Panc1 (cell line): ENCODE results near the gene CNTN3. TPM values are rescaled to one million over a fixed set of nuclear protein-coding genes. Genes with fewer than 3 reads are reported as not detected.

Experiments used
- ATAC-seq: fragments of 200-7000 bp; cut with Tn5 transposase; 2 replicates; pipeline ENCODE4 v1.9.1; 2020; ENCODE audit warnings: mild to moderate bottlenecking, moderate library complexity
- BruUV-seq: library from RNA; stranded (reverse); fragments of 400-500 nt; replicated peaks from 2 replicates; lab custom pipeline; 2021; lab: Mats Ljungman, UMichigan
- CTCF ChIA-PET: fragments of 300-600 bp; sonication (Branson Sonifier 250); formaldehyde crosslinking; loops from one replicate; lab custom pipeline; 2022; ENCODE audit warnings: antibody characterized with exemption; lab: Charles Lee
- POLR2A ChIA-PET: fragments of 300-600 bp; sonication (Branson Sonifier 250); formaldehyde crosslinking; loops from one replicate; lab custom pipeline; 2022; ENCODE audit warnings: antibody characterized with exemption; lab: Charles Lee
- DNase-seq: peaks from one replicate; pipeline ENCODE4 v3.0.0-alpha.2; 2010; ENCODE audit warnings: low read depth, low spot score
- H3K27ac ChIP-seq: 2 replicates; pipeline ENCODE4 v1.5.1; 2011; ENCODE audit warnings: mild to moderate bottlenecking, low read length, inconsistent platforms
- H3K27me3 ChIP-seq: fragments of 200-500 bp; sonication (Bioruptor generic); 2 replicates; pipeline ENCODE4 v1.6.0; 2014; ENCODE audit warnings: low read length, inconsistent platforms; ENCODE audit not compliant: control insufficient read depth, insufficient read depth
- H3K36me3 ChIP-seq: fragments of 200-500 bp; sonication (Bioruptor generic); 2 replicates; pipeline ENCODE4 v1.5.1; 2014; ENCODE audit warnings: inconsistent platforms, mild to moderate bottlenecking, low read length, moderate library complexity; ENCODE audit not compliant: control insufficient read depth, insufficient read depth
- H3K4me1 ChIP-seq: 2 replicates; pipeline ENCODE4 v1.5.1; 2011; ENCODE audit warnings: inconsistent platforms, mild to moderate bottlenecking, low read length, moderate library complexity; ENCODE audit not compliant: control insufficient read depth, insufficient read depth
- H3K4me3 ChIP-seq, 2 experiments: 2 replicates each; pipeline ENCODE4 v1.5.1; 2011 to 2012; ENCODE audit warnings: low read depth in 2 of 2, low read length in 2 of 2, mild to moderate bottlenecking in 2 of 2, inconsistent platforms in 1 of 2, moderate library complexity in 1 of 2
- H3K9me3 ChIP-seq: fragments of 200-500 bp; sonication (Bioruptor generic); 2 replicates; pipeline ENCODE4 v1.5.1; 2014; ENCODE audit warnings: low read depth, mild to moderate bottlenecking, inconsistent platforms, low read length, moderate library complexity; ENCODE audit not compliant: control insufficient read depth, insufficient read depth
- POLR2AphosphoS5 ChIP-seq: IDR thresholded peaks from 2 replicates; pipeline ENCODE4 v1.6.1; 2012; ENCODE audit warnings: mild to moderate bottlenecking, low read depth, low read length, moderate library complexity
- SIN3A ChIP-seq: IDR thresholded peaks from 2 replicates; pipeline ENCODE4 v1.6.1; 2012; ENCODE audit warnings: low read depth, mild to moderate bottlenecking, low read length, moderate library complexity, borderline replicate concordance; ENCODE audit not compliant: insufficient read depth
- TCF7L2 ChIP-seq: IDR thresholded peaks from 2 replicates; pipeline ENCODE4 v1.6.1; 2011; ENCODE audit warnings: mild to moderate bottlenecking, low read depth, low read length, inconsistent platforms
- in situ Hi-C: cut with HindIII; loops from 2 replicates; pipeline ENCODE4 v1.10.0; 2016; ENCODE audit warnings: low sequenced_read_pairs, low pct_unique_long_range_greater_than_20kb
- intact Hi-C: fragments of 100-400 bp; cut with micrococcal nuclease; formaldehyde crosslinking; loops from one replicate; pipeline ENCODE4 v1.10.0; 2022; ENCODE audit not compliant: unreplicated experiment
- total RNA-seq: library from RNA; stranded (reverse); gene quantifications from one replicate; pipeline ENCODE4 v1.2.1, GENCODE V29; 2021; ENCODE audit not compliant: unreplicated experiment
- TF ChIP-seq, protein P1 (sequence below), 2 experiments: IDR thresholded peaks; 2 replicates each; pipeline ENCODE4 v1.6.1; 2011 to 2012; ENCODE audit warnings: low read depth in 2 of 2, control low read depth in 1 of 2, low read length in 1 of 2, mild to moderate bottlenecking in 1 of 2, moderate library complexity in 1 of 2; ENCODE audit not compliant: insufficient read depth in 1 of 2
- TF ChIP-seq, protein P2 (sequence below): fragments of 450-650 bp; IDR thresholded peaks from 2 replicates; pipeline ENCODE4 v1.5.1; 2017; ENCODE audit warnings: mild to moderate bottlenecking

Gene CNTN3
- total RNA-seq, 1 experiment from 2014 or later: not detected

DNA sequence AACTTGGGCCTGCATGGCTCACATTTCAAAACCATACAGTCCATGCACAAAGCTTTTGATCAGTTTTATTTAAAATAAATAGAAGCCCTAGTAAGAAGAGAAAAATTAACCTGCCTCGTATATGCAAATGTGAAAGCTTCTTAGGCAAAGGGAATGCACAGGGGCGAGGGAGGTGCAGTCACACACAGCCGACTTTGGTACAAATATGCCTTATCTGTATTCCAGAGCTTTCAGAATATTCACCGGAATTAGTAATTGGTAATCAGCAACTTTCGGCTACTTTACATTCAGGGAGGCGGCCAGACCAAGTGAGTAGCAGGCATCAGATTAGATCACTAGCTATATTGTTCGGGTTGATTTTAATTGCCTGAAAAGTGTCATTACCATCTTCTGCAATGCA, 7.5 kb downstream of the CNTN3 start:
- TF ChIP-seq, protein P1, sequence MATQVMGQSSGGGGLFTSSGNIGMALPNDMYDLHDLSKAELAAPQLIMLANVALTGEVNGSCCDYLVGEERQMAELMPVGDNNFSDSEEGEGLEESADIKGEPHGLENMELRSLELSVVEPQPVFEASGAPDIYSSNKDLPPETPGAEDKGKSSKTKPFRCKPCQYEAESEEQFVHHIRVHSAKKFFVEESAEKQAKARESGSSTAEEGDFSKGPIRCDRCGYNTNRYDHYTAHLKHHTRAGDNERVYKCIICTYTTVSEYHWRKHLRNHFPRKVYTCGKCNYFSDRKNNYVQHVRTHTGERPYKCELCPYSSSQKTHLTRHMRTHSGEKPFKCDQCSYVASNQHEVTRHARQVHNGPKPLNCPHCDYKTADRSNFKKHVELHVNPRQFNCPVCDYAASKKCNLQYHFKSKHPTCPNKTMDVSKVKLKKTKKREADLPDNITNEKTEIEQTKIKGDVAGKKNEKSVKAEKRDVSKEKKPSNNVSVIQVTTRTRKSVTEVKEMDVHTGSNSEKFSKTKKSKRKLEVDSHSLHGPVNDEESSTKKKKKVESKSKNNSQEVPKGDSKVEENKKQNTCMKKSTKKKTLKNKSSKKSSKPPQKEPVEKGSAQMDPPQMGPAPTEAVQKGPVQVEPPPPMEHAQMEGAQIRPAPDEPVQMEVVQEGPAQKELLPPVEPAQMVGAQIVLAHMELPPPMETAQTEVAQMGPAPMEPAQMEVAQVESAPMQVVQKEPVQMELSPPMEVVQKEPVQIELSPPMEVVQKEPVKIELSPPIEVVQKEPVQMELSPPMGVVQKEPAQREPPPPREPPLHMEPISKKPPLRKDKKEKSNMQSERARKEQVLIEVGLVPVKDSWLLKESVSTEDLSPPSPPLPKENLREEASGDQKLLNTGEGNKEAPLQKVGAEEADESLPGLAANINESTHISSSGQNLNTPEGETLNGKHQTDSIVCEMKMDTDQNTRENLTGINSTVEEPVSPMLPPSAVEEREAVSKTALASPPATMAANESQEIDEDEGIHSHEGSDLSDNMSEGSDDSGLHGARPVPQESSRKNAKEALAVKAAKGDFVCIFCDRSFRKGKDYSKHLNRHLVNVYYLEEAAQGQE (IDR thresholded peaks at IDR 0.05; ENCODE audit: insufficient read depth in 1 of 2, low read depth in 2 of 2, low read length in 1 of 2): no peak
- TF ChIP-seq POLR2AphosphoS5 (no peak), TCF7L2 (no peak), SIN3A (no peak)
- TF ChIP-seq, protein P2, sequence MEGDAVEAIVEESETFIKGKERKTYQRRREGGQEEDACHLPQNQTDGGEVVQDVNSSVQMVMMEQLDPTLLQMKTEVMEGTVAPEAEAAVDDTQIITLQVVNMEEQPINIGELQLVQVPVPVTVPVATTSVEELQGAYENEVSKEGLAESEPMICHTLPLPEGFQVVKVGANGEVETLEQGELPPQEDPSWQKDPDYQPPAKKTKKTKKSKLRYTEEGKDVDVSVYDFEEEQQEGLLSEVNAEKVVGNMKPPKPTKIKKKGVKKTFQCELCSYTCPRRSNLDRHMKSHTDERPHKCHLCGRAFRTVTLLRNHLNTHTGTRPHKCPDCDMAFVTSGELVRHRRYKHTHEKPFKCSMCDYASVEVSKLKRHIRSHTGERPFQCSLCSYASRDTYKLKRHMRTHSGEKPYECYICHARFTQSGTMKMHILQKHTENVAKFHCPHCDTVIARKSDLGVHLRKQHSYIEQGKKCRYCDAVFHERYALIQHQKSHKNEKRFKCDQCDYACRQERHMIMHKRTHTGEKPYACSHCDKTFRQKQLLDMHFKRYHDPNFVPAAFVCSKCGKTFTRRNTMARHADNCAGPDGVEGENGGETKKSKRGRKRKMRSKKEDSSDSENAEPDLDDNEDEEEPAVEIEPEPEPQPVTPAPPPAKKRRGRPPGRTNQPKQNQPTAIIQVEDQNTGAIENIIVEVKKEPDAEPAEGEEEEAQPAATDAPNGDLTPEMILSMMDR: no peak
- BruUV-seq: no TSS peak
- Histone ChIP-seq H3K27ac (no peak overlapping the region), H3K4me1 (no peaks in the 10 kb centered on the region), H3K27me3 (no peaks in the 10 kb centered on the region), H3K4me3 (no peak overlapping the region), H3K36me3 (no peaks in the 10 kb centered on the region), H3K9me3 (no peaks in the 10 kb centered on the region)
- CTCF ChIA-PET: no interaction called here
- DNase-seq: no peak
- POLR2A ChIA-PET: no interaction called here
- ATAC-seq: no peak
- intact Hi-C loops (no loop called here), in situ Hi-C loops (no loop called here)

DNA sequence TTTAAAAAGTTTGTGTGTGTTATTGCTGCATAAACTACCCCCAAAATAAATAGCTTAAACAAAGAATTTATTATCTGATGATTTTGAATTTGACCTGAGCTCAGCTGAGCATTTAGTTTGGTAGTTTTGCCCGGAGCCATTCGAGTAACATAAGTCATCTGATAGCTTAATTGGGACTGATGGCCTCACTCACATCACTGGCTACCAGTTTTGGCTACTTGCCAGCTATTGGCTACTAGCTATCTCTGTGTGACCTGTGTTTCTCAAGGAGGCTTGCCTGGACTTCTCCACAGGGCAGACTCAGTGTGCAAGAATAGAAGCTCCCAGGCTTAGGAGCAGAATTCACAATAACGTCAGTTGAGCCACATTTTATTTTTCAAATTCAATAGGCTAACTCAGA, 9.0 kb downstream of the CNTN3 start:
- H3K9me3 ChIP-seq: no peaks in the 10 kb centered on the region
- ATAC-seq (no peak), DNase-seq (no peak)
- H3K4me3 ChIP-seq: no peak overlapping the region
- H3K27me3 ChIP-seq: no peaks in the 10 kb centered on the region
- TF ChIP-seq POLR2AphosphoS5 (no peak), TCF7L2 (no peak), SIN3A (no peak)
- TF ChIP-seq, protein P2: no peak
- TF ChIP-seq, protein P1 (IDR thresholded peaks at IDR 0.05; ENCODE audit: insufficient read depth in 1 of 2, low read depth in 2 of 2, low read length in 1 of 2): no peak
- intact Hi-C loops: no loop called here
- ChIA-PET CTCF (no interaction called here), POLR2A (no interaction called here)
- H3K27ac ChIP-seq: no peak overlapping the region
- in situ Hi-C loops: no loop called here
- no TSS peak for BruUV-seq
- no peaks in the 10 kb centered on the region for H3K36me3 ChIP-seq
- no peaks in the 10 kb centered on the region for H3K4me1 ChIP-seq
